Activated naive CD4-positive, alpha-beta T cell treated with anti-CD3 and anti-CD28 coated beads, Interleukin-2, amount 50 U/mL, for 24 hours (primary cell): ENCODE data around the gene LPAR1.
"Not testable (repeated sequence)": the region's sequence is repeated elsewhere in the genome, so short reads cannot be mapped to it uniquely, and the experiment has no call there.

Source experiments
- H3K27ac Mint-ChIP-seq: one replicate; pipeline ENCODE4 v1.8.0; 2021; ENCODE audit warnings: mild to moderate bottlenecking, mixed read lengths
- H3K27me3 Mint-ChIP-seq: one replicate; pipeline ENCODE4 v1.8.0; 2021; ENCODE audit warnings: mixed read lengths
- H3K36me3 Mint-ChIP-seq: one replicate; pipeline ENCODE4 v1.8.0; 2021; ENCODE audit warnings: mixed read lengths
- H3K4me1 Mint-ChIP-seq: one replicate; pipeline ENCODE4 v1.8.0; 2021; ENCODE audit warnings: mixed read lengths
- H3K4me3 Mint-ChIP-seq: one replicate; pipeline ENCODE4 v1.8.0; 2021; ENCODE audit warnings: mild to moderate bottlenecking, mixed read lengths
- H3K9me3 Mint-ChIP-seq: one replicate; pipeline ENCODE4 v1.8.0; 2021; ENCODE audit warnings: mixed read lengths

Gene LPAR1

DNA sequence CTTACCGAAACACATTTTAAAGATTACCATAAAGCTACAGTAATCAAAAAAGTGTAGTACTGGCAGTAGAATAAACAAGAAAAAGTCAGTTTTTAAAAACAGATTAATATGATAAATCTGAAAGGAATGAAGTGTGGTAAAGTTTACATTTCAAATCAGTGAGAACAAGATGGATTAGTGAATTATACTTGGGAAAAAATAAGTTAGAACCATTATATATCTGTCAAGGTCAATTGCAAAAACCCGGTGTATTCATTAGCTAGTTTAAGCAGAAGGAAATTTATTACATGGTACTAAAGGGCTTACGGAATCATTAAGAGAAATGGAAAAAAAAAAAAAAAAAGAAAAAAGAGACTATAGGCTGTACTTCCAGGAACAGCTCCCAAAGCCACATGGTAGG lies 205.3 kb downstream of the LPAR1 start:
- Mint-ChIP-seq H3K27ac (no peak overlapping the region), H3K27me3 (peaks cover 1% of the 10 kb centered on the region), H3K36me3 (no peaks in the 10 kb centered on the region), H3K4me3 (no peak overlapping the region), H3K4me1 (no peaks in the 10 kb centered on the region), H3K9me3 (no peaks in the 10 kb centered on the region)

DNA sequence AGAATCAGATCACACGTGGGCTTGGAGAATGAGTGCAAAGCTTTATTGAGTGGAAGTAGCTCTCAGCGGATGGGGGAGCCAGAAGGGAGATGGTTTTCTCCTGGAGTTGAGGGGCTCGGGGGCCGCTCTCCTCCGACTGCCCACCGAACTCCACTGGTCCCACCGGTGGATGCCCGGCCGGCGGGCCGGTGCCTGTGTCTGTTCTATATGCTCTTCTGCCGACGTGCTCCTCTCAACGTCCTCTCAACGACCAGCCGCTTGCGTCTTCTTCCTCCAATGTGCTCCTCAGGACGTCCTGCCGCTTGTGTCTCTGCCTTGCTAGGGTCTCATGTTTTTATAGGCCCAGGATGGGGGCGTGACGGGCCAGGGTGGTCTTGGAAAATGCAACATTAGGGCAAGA lies 207.8 kb downstream of the LPAR1 start:
- Mint-ChIP-seq H3K36me3 (no peaks in the 10 kb centered on the region), H3K9me3 (no peaks in the 10 kb centered on the region), H3K4me3 (no peak overlapping the region), H3K27me3 (peaks cover 1% of the 10 kb centered on the region), H3K27ac (no peak overlapping the region), H3K4me1 (no peaks in the 10 kb centered on the region)

DNA sequence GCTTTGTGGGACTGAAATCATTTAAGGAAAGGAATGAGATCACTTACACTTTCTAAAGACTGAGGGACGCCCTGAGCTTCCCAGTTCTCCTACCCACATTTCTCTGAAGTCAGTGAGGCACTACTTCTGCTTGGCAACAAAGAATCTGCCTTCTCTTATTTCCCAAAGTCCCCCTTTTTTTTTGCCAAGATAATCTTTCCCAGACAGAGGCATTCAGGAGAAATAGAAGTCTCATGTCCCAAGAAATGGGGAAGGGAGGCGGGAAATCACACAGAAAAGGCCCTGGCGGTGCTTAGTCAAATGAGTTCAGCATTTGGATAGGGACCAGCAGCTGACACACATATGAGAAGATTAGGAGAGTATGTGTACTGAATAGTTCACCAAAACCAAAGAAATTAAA lies 210.0 kb downstream of the LPAR1 start:
- H3K27ac Mint-ChIP-seq = no peak overlapping the region
- H3K9me3 Mint-ChIP-seq = no peaks in the 10 kb centered on the region
- H3K4me1 Mint-ChIP-seq = no peaks in the 10 kb centered on the region
- peaks cover 1% of the 10 kb centered on the region for H3K27me3 Mint-ChIP-seq
- H3K36me3 Mint-ChIP-seq = no peaks in the 10 kb centered on the region
- H3K4me3 Mint-ChIP-seq = no peak overlapping the region

DNA sequence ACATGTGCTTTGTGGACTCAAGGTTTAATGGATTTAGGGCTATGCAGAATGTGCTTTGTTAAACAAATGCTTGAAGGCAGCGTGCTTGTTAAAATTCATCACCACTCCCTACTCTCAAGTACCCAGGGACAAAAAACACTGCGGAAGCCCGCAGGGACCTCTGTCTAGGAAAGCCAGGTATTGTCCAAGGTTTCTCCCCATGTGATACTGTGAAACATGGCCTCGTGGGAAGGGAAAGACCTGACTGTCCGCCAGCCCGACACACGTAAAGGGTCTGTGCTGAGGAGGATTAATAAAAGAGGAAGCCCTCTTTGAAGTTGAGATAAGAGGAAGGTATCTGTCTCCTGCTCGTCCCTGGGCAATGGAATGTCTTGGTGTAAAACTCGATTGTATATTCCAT lies 211.9 kb downstream of the LPAR1 start:
- H3K27me3 Mint-ChIP-seq, H3K4me3 Mint-ChIP-seq, H3K4me1 Mint-ChIP-seq, H3K9me3 Mint-ChIP-seq, H3K27ac Mint-ChIP-seq, H3K36me3 Mint-ChIP-seq: not testable (repeated sequence)

DNA sequence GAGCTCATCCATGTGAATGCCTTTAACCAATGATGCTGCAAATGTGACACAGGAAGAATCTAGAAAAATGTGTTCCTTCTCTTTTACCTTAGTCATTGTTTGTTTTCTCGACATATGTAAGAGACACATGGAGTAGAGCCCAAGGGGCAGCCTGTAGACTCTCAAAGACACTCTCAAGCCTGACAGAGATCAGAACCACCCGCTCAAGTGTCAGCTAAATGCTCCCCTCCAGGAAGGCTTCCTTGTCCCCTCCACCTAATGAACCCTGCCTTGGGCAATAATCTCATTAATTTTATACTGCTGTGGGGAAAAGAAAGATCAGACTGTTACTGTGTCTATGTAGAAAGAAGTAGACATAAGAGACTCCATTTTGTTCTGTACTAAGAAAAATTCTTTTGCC lies 212.3 kb downstream of the LPAR1 start:
- H3K36me3 Mint-ChIP-seq = no peaks in the 10 kb centered on the region
- no peaks in the 10 kb centered on the region for H3K4me1 Mint-ChIP-seq
- H3K27me3 Mint-ChIP-seq = peaks cover 1% of the 10 kb centered on the region
- no peak overlapping the region for H3K4me3 Mint-ChIP-seq
- no peaks in the 10 kb centered on the region for H3K9me3 Mint-ChIP-seq
- no peak overlapping the region for H3K27ac Mint-ChIP-seq

DNA sequence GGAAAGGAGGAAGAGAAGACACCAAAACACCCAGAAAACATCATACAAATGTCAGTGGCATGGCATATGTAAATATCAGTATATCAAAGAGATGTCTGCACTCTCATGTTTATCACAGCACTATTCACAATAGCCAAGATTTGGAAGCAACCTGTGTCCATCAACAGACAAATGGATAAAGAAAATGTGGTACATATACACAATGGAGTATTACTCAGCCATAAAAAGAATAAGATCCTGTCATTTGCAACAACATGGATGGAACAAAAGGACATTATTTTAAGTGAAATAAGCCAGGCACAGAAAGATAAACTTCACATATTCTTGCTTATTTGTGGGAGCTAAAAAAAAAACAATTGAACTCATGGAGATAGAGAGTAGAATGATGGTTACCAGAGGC lies 213.1 kb downstream of the LPAR1 start:
- H3K4me1 Mint-ChIP-seq, H3K4me3 Mint-ChIP-seq, H3K36me3 Mint-ChIP-seq, H3K27ac Mint-ChIP-seq, H3K27me3 Mint-ChIP-seq, H3K9me3 Mint-ChIP-seq: not testable (repeated sequence)
